RKO (cell line): Measurements from ENCODE around the gene BICRA.

Source experiments
- DNase-seq: peaks from one replicate; pipeline ENCODE4 v3.0.0-alpha.2; 2016; ENCODE audit warnings: low spot score

Gene BICRA

DNA sequence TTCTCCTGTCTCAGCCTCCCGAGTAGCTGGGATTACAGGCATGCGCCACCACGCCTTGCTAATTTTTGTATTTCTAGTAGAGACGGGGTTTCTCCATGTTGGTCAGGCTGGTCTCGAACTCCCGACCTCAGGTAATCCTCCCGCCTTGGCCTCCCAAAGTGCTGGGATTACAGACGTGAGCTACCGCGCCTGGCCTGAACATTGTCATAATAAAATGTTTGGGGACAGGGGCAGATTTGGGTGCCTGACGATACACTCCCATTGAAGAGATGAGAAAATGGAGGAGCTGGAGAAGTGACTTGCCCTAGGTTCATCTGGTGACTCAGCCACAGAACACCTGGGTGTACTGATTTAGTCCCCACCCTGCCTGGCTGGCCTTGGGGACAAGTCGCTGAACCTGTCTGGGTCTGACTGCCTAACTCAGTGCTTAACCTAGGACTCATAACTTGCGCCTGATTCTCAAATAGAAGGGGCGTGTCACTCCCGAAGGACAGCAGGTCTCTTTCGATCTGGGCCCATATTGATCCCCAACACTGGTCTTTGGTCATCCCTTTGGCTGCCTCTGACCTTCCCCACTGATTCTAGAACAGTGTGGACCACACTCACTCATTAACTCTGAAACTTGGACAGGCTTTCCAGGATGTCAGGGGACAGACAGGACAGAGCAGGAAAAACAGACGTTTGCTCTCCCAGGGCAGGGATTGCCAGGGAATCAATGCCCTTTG lies 7.6 kb upstream of the BICRA start:
- DNase-seq: no peak

- no peak for DNase-seq
These were observed 5.0 kb upstream of the BICRA start for GRCh38 chr19:47603706-47604565.

- no peak for DNase-seq
These were observed 1.3 kb upstream of the BICRA start for GRCh38 chr19:47607564-47608073.

- DNase-seq: peak; percentile 87
These were observed 638 bp upstream of the BICRA start for GRCh38 chr19:47608074-47608918.

DNA sequence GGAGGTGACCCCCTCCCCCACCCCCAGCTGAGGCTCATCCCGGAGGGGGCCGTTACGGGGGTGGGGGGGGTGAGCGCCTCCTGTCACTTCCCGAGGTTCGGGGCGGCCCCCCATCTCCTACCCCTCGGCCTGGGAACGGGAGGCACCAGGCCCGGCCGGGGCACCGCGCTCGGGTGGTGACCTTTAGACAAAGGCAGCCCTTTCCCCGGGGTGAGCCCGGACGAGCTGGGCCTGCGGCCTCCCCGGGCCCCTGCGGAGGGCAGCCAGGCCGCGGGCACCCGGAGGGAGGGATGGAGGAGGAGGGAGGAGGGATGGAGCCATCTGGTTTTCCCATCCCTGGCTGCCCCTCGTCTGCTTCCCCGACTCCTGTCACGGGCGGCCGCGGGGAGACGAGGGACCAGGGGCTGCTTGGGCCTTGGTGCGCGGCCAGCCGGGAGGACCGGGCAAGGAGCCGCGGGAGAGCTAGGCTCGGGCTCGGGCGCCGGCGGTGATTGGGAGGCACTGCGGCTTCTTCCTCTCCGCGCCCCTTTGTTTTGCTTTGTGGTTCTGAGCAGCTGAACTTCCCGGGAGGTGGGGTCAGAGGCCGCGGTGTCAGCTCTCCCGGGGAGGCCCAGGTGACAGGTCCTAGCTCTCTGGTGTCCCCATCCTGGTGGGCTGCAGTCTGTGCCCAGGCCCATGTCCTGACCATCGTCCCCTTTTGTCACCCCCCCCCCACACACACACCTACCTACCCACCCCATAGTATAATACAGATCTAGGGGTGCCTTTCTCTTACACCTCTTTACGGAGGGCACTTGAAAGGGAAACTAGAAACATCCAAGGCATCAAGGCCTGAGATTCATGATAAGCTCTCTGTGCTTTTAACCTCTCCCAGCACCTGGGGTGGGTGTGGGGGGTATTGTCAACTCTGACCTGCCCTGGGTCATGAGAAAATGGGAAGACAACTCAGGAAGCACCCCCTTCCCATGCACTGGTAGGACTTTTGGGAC lies 1.3 kb downstream of the BICRA start:
- peak; percentile 53 for DNase-seq

DNA sequence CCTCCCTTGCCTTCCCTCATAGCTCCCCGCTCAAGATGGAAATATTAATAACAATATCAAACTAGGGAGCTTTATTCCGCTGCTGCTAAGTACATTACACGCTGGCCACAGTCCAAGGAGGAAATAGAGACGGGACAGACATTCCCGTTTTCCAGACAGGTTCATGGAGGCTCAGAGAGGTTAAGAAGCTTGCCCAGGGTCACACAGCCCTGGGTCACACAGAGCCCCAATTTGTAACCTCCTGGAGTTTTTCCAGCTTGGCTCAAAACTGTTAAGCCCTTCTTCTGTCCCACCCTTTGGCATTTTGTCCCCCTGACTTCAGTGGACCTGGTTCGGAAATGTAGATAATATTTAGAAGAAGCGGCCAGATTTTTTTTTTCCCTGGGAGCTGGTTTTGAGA lies 2.0 kb downstream of the BICRA start:
- no peak for DNase-seq

- DNase-seq: no peak
These were observed 4.5 kb downstream of the BICRA start for GRCh38 chr19:47613165-47614020.

GRCh38 chr19:47614021-47614295 lies 5.0 kb downstream of the BICRA start:
- no peak for DNase-seq

- no peak for DNase-seq
These were observed 5.6 kb downstream of the BICRA start for GRCh38 chr19:47614559-47614958.

GRCh38 chr19:47615230-47615629 lies 6.3 kb downstream of the BICRA start:
- DNase-seq: no peak

- DNase-seq: no peak
These were observed 6.8 kb downstream of the BICRA start for GRCh38 chr19:47615714-47616113.

DNA sequence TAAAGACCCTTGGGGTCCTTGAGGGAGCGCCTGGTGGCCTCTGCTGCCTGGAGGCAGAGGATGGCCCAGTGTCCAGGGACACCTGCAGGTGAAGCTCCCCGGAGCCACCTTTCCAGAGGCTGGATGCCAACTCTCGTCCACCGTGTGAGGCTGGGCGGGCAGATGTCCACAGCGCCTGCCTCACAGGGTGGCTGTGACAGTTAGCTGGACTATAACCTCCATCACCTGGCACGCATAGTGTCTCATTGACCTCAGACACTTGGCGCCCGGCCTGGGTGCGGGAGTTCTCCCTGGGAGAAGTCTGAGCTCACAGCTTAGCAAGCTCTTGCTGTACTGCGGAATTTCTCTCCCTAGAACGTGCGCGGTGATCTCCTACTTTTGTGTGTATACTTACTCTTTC lies 9.8 kb downstream of the BICRA start:
- no peak for DNase-seq

- no peak for DNase-seq
These were observed 10.8 kb downstream of the BICRA start for GRCh38 chr19:47619763-47620162.

DNA sequence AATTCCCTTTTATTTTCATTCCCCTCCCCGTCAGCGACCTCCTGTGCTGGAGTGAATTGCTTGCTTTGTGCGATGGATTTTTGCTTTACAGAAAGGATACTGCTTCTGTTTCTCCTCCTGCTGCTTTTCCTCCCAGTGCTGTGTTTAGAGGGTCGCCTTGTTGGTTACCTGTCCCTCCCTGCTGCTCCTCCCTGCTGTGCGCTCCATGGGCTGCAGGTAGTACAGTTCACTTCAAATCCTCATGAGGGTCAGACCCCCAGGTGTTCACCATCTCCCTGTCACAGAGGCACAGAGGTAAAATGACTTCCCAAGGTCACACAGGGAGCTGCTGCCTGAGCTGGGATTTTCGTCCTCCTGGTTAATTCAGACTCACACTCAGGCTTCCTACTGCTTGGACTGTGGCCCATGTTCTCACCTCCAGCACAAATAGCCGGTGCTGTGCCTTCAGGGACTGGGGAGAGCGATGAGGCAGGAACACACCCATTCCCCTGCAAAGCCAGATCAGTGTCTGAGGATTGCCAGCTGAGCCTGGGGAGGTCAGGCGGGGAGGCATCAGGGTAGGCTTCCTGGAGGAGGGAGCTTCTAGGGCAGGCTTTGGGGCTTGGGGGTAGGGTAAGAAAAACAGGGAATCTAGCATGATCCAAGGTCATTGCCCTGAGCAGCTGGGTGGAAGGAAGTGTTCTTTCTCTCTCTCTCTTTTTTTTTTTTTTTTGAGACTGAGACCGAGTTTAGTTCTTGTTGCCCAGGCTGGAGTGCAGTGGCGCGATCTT lies 14.4 kb downstream of the BICRA start:
- no peak for DNase-seq

- DNase-seq: no peak
These were observed 15.0 kb downstream of the BICRA start for GRCh38 chr19:47623921-47624391.

DNA sequence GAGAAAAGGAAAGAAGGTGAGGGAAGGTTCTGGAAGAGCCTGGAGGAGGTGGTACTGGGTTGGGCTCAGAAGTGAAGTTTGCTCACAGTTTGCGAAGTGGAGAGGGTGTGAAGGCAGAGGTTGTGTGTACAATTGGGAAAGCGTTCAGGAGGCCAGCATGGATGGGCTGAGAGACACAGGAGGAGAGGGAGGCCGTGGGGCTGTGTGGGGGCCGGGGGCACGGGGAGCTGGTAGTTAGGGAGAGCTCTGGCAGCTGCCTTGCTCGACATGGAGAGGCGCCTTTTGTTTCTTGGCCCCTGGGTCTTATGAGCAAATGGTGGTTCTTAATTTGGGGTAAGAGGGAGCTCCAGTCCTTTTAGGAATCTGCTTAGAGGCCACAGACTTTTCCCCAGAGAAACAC lies 16.7 kb downstream of the BICRA start:
- no peak for DNase-seq

DNA sequence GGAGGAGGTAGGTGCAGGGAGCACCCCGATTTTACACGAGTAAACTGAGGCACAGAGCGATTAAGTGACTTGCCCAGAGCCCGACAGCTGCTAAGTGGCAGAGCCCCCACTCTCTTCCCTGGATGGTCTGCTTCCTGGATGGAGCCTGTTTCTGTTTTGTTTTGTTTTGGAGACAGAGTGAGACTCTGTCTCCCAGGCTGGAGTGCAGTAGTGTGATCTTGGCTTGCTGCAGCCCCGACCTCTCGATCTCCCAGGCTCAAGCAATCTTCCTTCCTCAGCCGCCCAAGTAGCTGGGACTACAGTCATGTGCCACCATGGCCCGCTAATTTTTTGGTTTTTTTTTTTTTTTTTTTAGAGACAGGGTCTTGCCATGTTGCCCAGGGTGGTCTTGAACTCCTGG lies 17.3 kb downstream of the BICRA start:
- no peak for DNase-seq

- no peak for DNase-seq
These were observed 19.3 kb downstream of the BICRA start for GRCh38 chr19:47628078-47628771.

- DNase-seq: no peak
These were observed 21.7 kb downstream of the BICRA start for GRCh38 chr19:47630594-47630993.
